Measurements from ENCODE around the gene TIPARP.
"Not testable (repeated sequence)": the region's sequence is repeated elsewhere in the genome, so short reads cannot be mapped to it uniquely, and the experiment has no call there.

Gene TIPARP

GRCh38 chr3:156704370-156705036, 30.1 kb downstream of the TIPARP start:
- no peak for DNase-seq
- Mint-ChIP-seq H3K9me3 (no peaks in the 10 kb centered on the region), H3K4me1 (ENCODE audit: low read depth) (peaks cover 10% of the 10 kb centered on the region), H3K4me3 (no peak overlapping the region), H3K36me3 (ENCODE audit: low read depth) (peaks cover 89% of the 10 kb centered on the region), H3K27ac (peak overlapping the region; percentile 3), H3K27me3 (no peaks in the 10 kb centered on the region)

GRCh38 chr3:156705761-156706616, 31.6 kb downstream of the TIPARP start:
- H3K9me3 Mint-ChIP-seq, result no peaks in the 10 kb centered on the region
- H3K4me3 Mint-ChIP-seq, result no peak overlapping the region
- no peaks in the 10 kb centered on the region for H3K27me3 Mint-ChIP-seq
- no peak for DNase-seq
- no peak overlapping the region for H3K27ac Mint-ChIP-seq
- H3K36me3 Mint-ChIP-seq (ENCODE audit: low read depth), result peaks cover 89% of the 10 kb centered on the region
- H3K4me1 Mint-ChIP-seq (ENCODE audit: low read depth), result peaks cover 11% of the 10 kb centered on the region

GRCh38 chr3:156707588-156707987, 33.2 kb downstream of the TIPARP start:
- no peak for DNase-seq
- H3K27me3 Mint-ChIP-seq, result no peaks in the 10 kb centered on the region
- H3K4me3 Mint-ChIP-seq, result no peak overlapping the region
- peaks cover 77% of the 10 kb centered on the region for H3K36me3 Mint-ChIP-seq (ENCODE audit: low read depth)
- H3K4me1 Mint-ChIP-seq (ENCODE audit: low read depth), result peaks cover 12% of the 10 kb centered on the region
- H3K27ac Mint-ChIP-seq, result no peak overlapping the region
- H3K9me3 Mint-ChIP-seq, result no peaks in the 10 kb centered on the region

GRCh38 chr3:156710429-156710828, 36.0 kb downstream of the TIPARP start:
- Mint-ChIP-seq H3K4me1 (ENCODE audit: low read depth) (peaks cover 7% of the 10 kb centered on the region), H3K36me3 (ENCODE audit: low read depth) (peaks cover 65% of the 10 kb centered on the region), H3K4me3 (no peak overlapping the region), H3K27ac (no peak overlapping the region), H3K9me3 (no peaks in the 10 kb centered on the region), H3K27me3 (no peaks in the 10 kb centered on the region)
- DNase-seq, result no peak

GRCh38 chr3:156711113-156711512, 36.7 kb downstream of the TIPARP start:
- Mint-ChIP-seq H3K27ac (no peak overlapping the region), H3K4me3 (no peak overlapping the region), H3K27me3 (no peaks in the 10 kb centered on the region), H3K9me3 (no peaks in the 10 kb centered on the region), H3K36me3 (ENCODE audit: low read depth) (peaks cover 60% of the 10 kb centered on the region), H3K4me1 (ENCODE audit: low read depth) (peaks cover 7% of the 10 kb centered on the region)
- DNase-seq, result no peak

GRCh38 chr3:156711944-156712343, 37.6 kb downstream of the TIPARP start:
- H3K27me3 Mint-ChIP-seq; H3K9me3 Mint-ChIP-seq; H3K4me1 Mint-ChIP-seq (ENCODE audit: low read depth); H3K4me3 Mint-ChIP-seq; H3K27ac Mint-ChIP-seq; DNase-seq: not testable (repeated sequence)
- peaks cover 53% of the 10 kb centered on the region for H3K36me3 Mint-ChIP-seq (ENCODE audit: low read depth)

- H3K36me3 Mint-ChIP-seq (ENCODE audit: low read depth), result peaks cover 17% of the 10 kb centered on the region
- H3K27ac Mint-ChIP-seq, result no peak overlapping the region
- peaks cover 3% of the 10 kb centered on the region for H3K4me1 Mint-ChIP-seq (ENCODE audit: low read depth)
- no peaks in the 10 kb centered on the region for H3K9me3 Mint-ChIP-seq
- DNase-seq, result no peak
- no peaks in the 10 kb centered on the region for H3K27me3 Mint-ChIP-seq
- no peak overlapping the region for H3K4me3 Mint-ChIP-seq
Measured at GRCh38 chr3:156716105-156716862, 41.9 kb downstream of the TIPARP start.

GRCh38 chr3:156718622-156719306, 44.4 kb downstream of the TIPARP start:
- H3K4me1 Mint-ChIP-seq (ENCODE audit: low read depth), result peaks cover 15% of the 10 kb centered on the region
- H3K9me3 Mint-ChIP-seq, result no peaks in the 10 kb centered on the region
- no peaks in the 10 kb centered on the region for H3K27me3 Mint-ChIP-seq
- H3K36me3 Mint-ChIP-seq (ENCODE audit: low read depth), result peaks cover 17% of the 10 kb centered on the region
- H3K4me3 Mint-ChIP-seq, result no peak overlapping the region
- no peak for DNase-seq
- H3K27ac Mint-ChIP-seq, result no peak overlapping the region

- no peaks in the 10 kb centered on the region for H3K36me3 Mint-ChIP-seq (ENCODE audit: low read depth)
- DNase-seq, result no peak
- no peak overlapping the region for H3K27ac Mint-ChIP-seq
- H3K27me3 Mint-ChIP-seq, result no peaks in the 10 kb centered on the region
- no peak overlapping the region for H3K4me3 Mint-ChIP-seq
- peaks cover 15% of the 10 kb centered on the region for H3K4me1 Mint-ChIP-seq (ENCODE audit: low read depth)
- no peaks in the 10 kb centered on the region for H3K9me3 Mint-ChIP-seq
Measured at GRCh38 chr3:156720826-156721225, 46.4 kb downstream of the TIPARP start.

- H3K4me3 Mint-ChIP-seq, result no peak overlapping the region
- peak overlapping the region; percentile 10 for H3K27ac Mint-ChIP-seq
- H3K4me1 Mint-ChIP-seq (ENCODE audit: low read depth), result peaks cover 15% of the 10 kb centered on the region
- no peaks in the 10 kb centered on the region for H3K9me3 Mint-ChIP-seq
- no peaks in the 10 kb centered on the region for H3K27me3 Mint-ChIP-seq
- no peaks in the 10 kb centered on the region for H3K36me3 Mint-ChIP-seq (ENCODE audit: low read depth)
- no peak for DNase-seq
Measured at GRCh38 chr3:156721687-156722618, 47.6 kb downstream of the TIPARP start.

GRCh38 chr3:156723182-156723619, 48.8 kb downstream of the TIPARP start:
- DNase-seq, result no peak
- Mint-ChIP-seq H3K9me3 (no peaks in the 10 kb centered on the region), H3K4me1 (ENCODE audit: low read depth) (peaks cover 15% of the 10 kb centered on the region), H3K4me3 (no peak overlapping the region), H3K27ac (peak overlapping the region; percentile 22), H3K36me3 (ENCODE audit: low read depth) (no peaks in the 10 kb centered on the region), H3K27me3 (no peaks in the 10 kb centered on the region)

- peaks cover 15% of the 10 kb centered on the region for H3K4me1 Mint-ChIP-seq (ENCODE audit: low read depth)
- no peaks in the 10 kb centered on the region for H3K9me3 Mint-ChIP-seq
Measured at GRCh38 chr3:156725682-156726081, 51.3 kb downstream of the TIPARP start.

GRCh38 chr3:156726456-156726855, 52.1 kb downstream of the TIPARP start:
- no peak for DNase-seq
- H3K4me3 Mint-ChIP-seq, result no peak overlapping the region
- H3K4me1 Mint-ChIP-seq (ENCODE audit: low read depth), result peaks cover 15% of the 10 kb centered on the region
- H3K27me3 Mint-ChIP-seq, result no peaks in the 10 kb centered on the region
- no peak overlapping the region for H3K27ac Mint-ChIP-seq
- H3K36me3 Mint-ChIP-seq (ENCODE audit: low read depth), result no peaks in the 10 kb centered on the region
- H3K9me3 Mint-ChIP-seq, result no peaks in the 10 kb centered on the region

More at GRCh38 chr3:156725682-156726081, 51.3 kb downstream of the TIPARP start:
- DNase-seq, result no peak
- Mint-ChIP-seq H3K4me3 (no peak overlapping the region), H3K36me3 (ENCODE audit: low read depth) (no peaks in the 10 kb centered on the region), H3K27ac (no peak overlapping the region), H3K27me3 (no peaks in the 10 kb centered on the region)
